MM.1S (cell line): ENCODE results near the gene AGBL4.

ENCODE experiments used
- DNase-seq: peaks from one replicate; pipeline ENCODE4 v3.0.0-alpha.2; 2015
- H2AFZ ChIP-seq: fragments of 300-600 bp; sonication (generic); 2 replicates; pipeline ENCODE4 v1.6.0; 2016; ENCODE audit warnings: antibody characterized with exemption, low read length
- H3F3A ChIP-seq: fragments of 300-600 bp; sonication (generic); 2 replicates; pipeline ENCODE4 v1.6.1; 2016; ENCODE audit warnings: mild to moderate bottlenecking, antibody characterized with exemption, low read length, moderate library complexity, mixed read lengths; ENCODE audit not compliant: insufficient read depth
- H3K27ac ChIP-seq: fragments of 300-600 bp; sonication (generic); 2 replicates; pipeline ENCODE4 v1.5.1; 2016; ENCODE audit warnings: mild to moderate bottlenecking, low read length
- H3K27me3 ChIP-seq: fragments of 300-600 bp; sonication (generic); replicated peaks from 2 replicates; pipeline ENCODE4 v1.6.0; 2016; ENCODE audit warnings: low read length; ENCODE audit not compliant: insufficient read depth
- H3K36me3 ChIP-seq: fragments of 300-600 bp; sonication (generic); replicated peaks from 2 replicates; pipeline ENCODE4 v1.6.1; 2016; ENCODE audit warnings: mild to moderate bottlenecking, low read length, mixed read lengths; ENCODE audit not compliant: insufficient read depth
- H3K4me1 ChIP-seq: fragments of 300-600 bp; sonication (generic); 2 replicates; pipeline ENCODE4 v1.6.1; 2016; ENCODE audit warnings: low read length, mixed read lengths
- H3K4me2 ChIP-seq: fragments of 300-600 bp; sonication (generic); 2 replicates; pipeline ENCODE4 v1.6.0; 2016; ENCODE audit warnings: low read depth, low read length
- H3K4me3 ChIP-seq: fragments of 300-600 bp; sonication (generic); 2 replicates; pipeline ENCODE4 v1.5.1; 2016; ENCODE audit warnings: low read length, mixed read lengths
- H3K79me2 ChIP-seq: fragments of 300-600 bp; sonication (generic); 2 replicates; pipeline ENCODE4 v1.6.1; 2016; ENCODE audit warnings: mixed run types, low read length, mixed read lengths
- H3K9ac ChIP-seq: fragments of 300-600 bp; sonication (generic); 2 replicates; pipeline ENCODE4 v1.6.1; 2016; ENCODE audit warnings: low read length, mixed read lengths
- H3K9me2 ChIP-seq: fragments of 300-600 bp; sonication (generic); replicated peaks from 2 replicates; pipeline ENCODE4 v1.6.1; 2016; ENCODE audit warnings: mild to moderate bottlenecking, low read length, mixed read lengths; ENCODE audit not compliant: insufficient read depth
- H3K9me3 ChIP-seq: fragments of 300-600 bp; sonication (generic); replicated peaks from 2 replicates; pipeline ENCODE4 v1.6.1; 2016; ENCODE audit warnings: mild to moderate bottlenecking, low read length, mixed read lengths; ENCODE audit not compliant: insufficient read depth
- H4K20me1 ChIP-seq: fragments of 300-600 bp; sonication (generic); 2 replicates; pipeline ENCODE4 v1.6.1; 2016; ENCODE audit warnings: mild to moderate bottlenecking, low read length, moderate library complexity, mixed read lengths; ENCODE audit not compliant: insufficient read depth
- CTCF ChIP-seq: fragments of 300-600 bp; sonication (generic); IDR thresholded peaks from 2 replicates; pipeline ENCODE4 v1.5.1; 2016; ENCODE audit warnings: antibody characterized with exemption, low read length, mixed read lengths
- EZH2 ChIP-seq: fragments of 300-600 bp; sonication (generic); optimal IDR thresholded peaks from 2 replicates; pipeline ENCODE3; 2017; ENCODE audit warnings: low read depth, mild to moderate bottlenecking, antibody characterized with exemption, low read length, mixed read lengths
- EZH2phosphoT487 ChIP-seq: fragments of 300-600 bp; sonication (generic); IDR thresholded peaks from 2 replicates; pipeline ENCODE4 v1.6.1; 2018; ENCODE audit warnings: antibody characterized with exemption, low read length

The AGBL4 gene

GRCh38 chr1:48675251-48675650 lies 1348.5 kb downstream of the AGBL4 start:
- H3K9ac ChIP-seq = no peak overlapping the region
- no peaks in the 10 kb centered on the region for H4K20me1 ChIP-seq
- no peak overlapping the region for H3K27ac ChIP-seq
- no peaks in the 10 kb centered on the region for H3K27me3 ChIP-seq
- TF ChIP-seq CTCF (no peak), EZH2phosphoT487 (no peak), EZH2 (no peak)
- no peaks in the 10 kb centered on the region for H3K79me2 ChIP-seq
- no peaks in the 10 kb centered on the region for H3K36me3 ChIP-seq
- H3K4me1 ChIP-seq = no peaks in the 10 kb centered on the region
- no peak overlapping the region for H2AFZ ChIP-seq
- H3K9me3 ChIP-seq = no peaks in the 10 kb centered on the region
- no peak overlapping the region for H3K4me3 ChIP-seq
- H3K9me2 ChIP-seq = no peaks in the 10 kb centered on the region
- no peak for DNase-seq
- no peak overlapping the region for H3K4me2 ChIP-seq
- no peaks in the 10 kb centered on the region for H3F3A ChIP-seq

- H3K9me3 ChIP-seq = no peaks in the 10 kb centered on the region
- TF ChIP-seq EZH2phosphoT487 (no peak), EZH2 (no peak)
- no peak for DNase-seq
- no peaks in the 10 kb centered on the region for H3K9me2 ChIP-seq
- no peak overlapping the region for H2AFZ ChIP-seq
- H3K9ac ChIP-seq = no peak overlapping the region
- no peaks in the 10 kb centered on the region for H3K4me1 ChIP-seq
- no peaks in the 10 kb centered on the region for H3K79me2 ChIP-seq
- H3K4me2 ChIP-seq = no peak overlapping the region
- no peaks in the 10 kb centered on the region for H3K36me3 ChIP-seq
- no peak overlapping the region for H3K27ac ChIP-seq
- H3K27me3 ChIP-seq = no peaks in the 10 kb centered on the region
- no peak overlapping the region for H3K4me3 ChIP-seq
- no peaks in the 10 kb centered on the region for H4K20me1 ChIP-seq
- no peaks in the 10 kb centered on the region for H3F3A ChIP-seq
Observed at GRCh38 chr1:48674641-48675040, 1349.1 kb downstream of the AGBL4 start.

- H3K79me2 ChIP-seq = no peaks in the 10 kb centered on the region
- H3K4me2 ChIP-seq = no peak overlapping the region
- no peak overlapping the region for H2AFZ ChIP-seq
- no peaks in the 10 kb centered on the region for H3K9me3 ChIP-seq
- H3F3A ChIP-seq = no peaks in the 10 kb centered on the region
- H3K9me2 ChIP-seq = no peaks in the 10 kb centered on the region
- no peak overlapping the region for H3K27ac ChIP-seq
- H4K20me1 ChIP-seq = no peaks in the 10 kb centered on the region
- H3K27me3 ChIP-seq = no peaks in the 10 kb centered on the region
- no peak overlapping the region for H3K9ac ChIP-seq
- no peak for DNase-seq
- H3K4me1 ChIP-seq = no peaks in the 10 kb centered on the region
- no peaks in the 10 kb centered on the region for H3K36me3 ChIP-seq
- TF ChIP-seq CTCF (no peak), EZH2 (no peak), EZH2phosphoT487 (no peak)
- H3K4me3 ChIP-seq = no peak overlapping the region
Observed at GRCh38 chr1:48673332-48674105, 1350.2 kb downstream of the AGBL4 start.

GRCh38 chr1:48671578-48671977 lies 1352.2 kb downstream of the AGBL4 start:
- H3K4me3 ChIP-seq = no peak overlapping the region
- no peak overlapping the region for H2AFZ ChIP-seq
- H3K9ac ChIP-seq = no peak overlapping the region
- no peaks in the 10 kb centered on the region for H3K79me2 ChIP-seq
- no peaks in the 10 kb centered on the region for H4K20me1 ChIP-seq
- no peaks in the 10 kb centered on the region for H3K9me3 ChIP-seq
- H3K27ac ChIP-seq = no peak overlapping the region
- no peak overlapping the region for H3K4me2 ChIP-seq
- no peaks in the 10 kb centered on the region for H3K4me1 ChIP-seq
- no peak for DNase-seq
- H3K9me2 ChIP-seq = no peaks in the 10 kb centered on the region
- no peaks in the 10 kb centered on the region for H3K27me3 ChIP-seq
- TF ChIP-seq CTCF (no peak), EZH2 (no peak), EZH2phosphoT487 (no peak)
- no peaks in the 10 kb centered on the region for H3K36me3 ChIP-seq
- no peaks in the 10 kb centered on the region for H3F3A ChIP-seq
